Lower leg skin (tissue), 3 donors: ENCODE measurements around the gene CPT1A.

Experiments used
- POLR2A ChIP-seq, 2 donors: fragments of 450-650 bp; IDR thresholded peaks; one replicate each; pipeline ENCODE4 v1.6.1; 2016 to 2017; ENCODE audit warnings: antibody characterized with exemption in 2 of 2, mild to moderate bottlenecking in 1 of 2, moderate library complexity in 1 of 2
- TF ChIP-seq, protein P1 (sequence below), 3 donors: fragments of 450-650 bp; IDR thresholded peaks; one replicate each; pipeline ENCODE4 v1.5.1; 2016; ENCODE audit warnings: antibody characterized with exemption in 3 of 3, mild to moderate bottlenecking in 3 of 3, moderate library complexity in 2 of 3

DNA sequence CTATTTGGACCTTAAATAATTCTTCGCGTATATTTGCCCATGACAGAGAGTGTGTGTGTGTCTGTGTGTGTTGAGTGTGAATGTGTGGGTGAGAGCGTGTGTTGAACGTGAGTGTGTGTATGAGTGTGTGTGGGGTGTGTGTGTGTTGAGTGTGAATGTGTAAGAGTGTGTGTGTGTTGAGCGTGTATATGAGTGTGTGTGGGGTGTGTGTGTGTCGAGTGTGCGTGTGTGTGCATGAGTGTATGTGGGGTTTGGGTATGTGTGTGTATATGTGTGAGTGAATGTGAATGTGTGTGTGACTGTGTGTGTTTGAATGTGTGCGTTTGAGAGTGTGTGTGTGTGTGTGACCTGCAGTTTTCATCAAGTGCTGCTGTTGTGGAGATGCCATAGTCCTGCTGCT is 130.6 kb downstream of the CPT1A start:
- TF ChIP-seq, protein P1, sequence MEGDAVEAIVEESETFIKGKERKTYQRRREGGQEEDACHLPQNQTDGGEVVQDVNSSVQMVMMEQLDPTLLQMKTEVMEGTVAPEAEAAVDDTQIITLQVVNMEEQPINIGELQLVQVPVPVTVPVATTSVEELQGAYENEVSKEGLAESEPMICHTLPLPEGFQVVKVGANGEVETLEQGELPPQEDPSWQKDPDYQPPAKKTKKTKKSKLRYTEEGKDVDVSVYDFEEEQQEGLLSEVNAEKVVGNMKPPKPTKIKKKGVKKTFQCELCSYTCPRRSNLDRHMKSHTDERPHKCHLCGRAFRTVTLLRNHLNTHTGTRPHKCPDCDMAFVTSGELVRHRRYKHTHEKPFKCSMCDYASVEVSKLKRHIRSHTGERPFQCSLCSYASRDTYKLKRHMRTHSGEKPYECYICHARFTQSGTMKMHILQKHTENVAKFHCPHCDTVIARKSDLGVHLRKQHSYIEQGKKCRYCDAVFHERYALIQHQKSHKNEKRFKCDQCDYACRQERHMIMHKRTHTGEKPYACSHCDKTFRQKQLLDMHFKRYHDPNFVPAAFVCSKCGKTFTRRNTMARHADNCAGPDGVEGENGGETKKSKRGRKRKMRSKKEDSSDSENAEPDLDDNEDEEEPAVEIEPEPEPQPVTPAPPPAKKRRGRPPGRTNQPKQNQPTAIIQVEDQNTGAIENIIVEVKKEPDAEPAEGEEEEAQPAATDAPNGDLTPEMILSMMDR (IDR thresholded peaks at IDR 0.05), result no peak
- TF ChIP-seq POLR2A (IDR thresholded peaks at IDR 0.05), result no peak
